HG03342 (cell line): Measurements from ENCODE around the gene HOXB7.

Experiments
- ATAC-seq: cut with Tn5 transposase; IDR thresholded peaks from one replicate; pipeline ENCODE4 v1.9.1; 2021; ENCODE audit warnings: mild to moderate bottlenecking, moderate library complexity; ENCODE audit not compliant: unreplicated experiment

Gene HOXB7

DNA sequence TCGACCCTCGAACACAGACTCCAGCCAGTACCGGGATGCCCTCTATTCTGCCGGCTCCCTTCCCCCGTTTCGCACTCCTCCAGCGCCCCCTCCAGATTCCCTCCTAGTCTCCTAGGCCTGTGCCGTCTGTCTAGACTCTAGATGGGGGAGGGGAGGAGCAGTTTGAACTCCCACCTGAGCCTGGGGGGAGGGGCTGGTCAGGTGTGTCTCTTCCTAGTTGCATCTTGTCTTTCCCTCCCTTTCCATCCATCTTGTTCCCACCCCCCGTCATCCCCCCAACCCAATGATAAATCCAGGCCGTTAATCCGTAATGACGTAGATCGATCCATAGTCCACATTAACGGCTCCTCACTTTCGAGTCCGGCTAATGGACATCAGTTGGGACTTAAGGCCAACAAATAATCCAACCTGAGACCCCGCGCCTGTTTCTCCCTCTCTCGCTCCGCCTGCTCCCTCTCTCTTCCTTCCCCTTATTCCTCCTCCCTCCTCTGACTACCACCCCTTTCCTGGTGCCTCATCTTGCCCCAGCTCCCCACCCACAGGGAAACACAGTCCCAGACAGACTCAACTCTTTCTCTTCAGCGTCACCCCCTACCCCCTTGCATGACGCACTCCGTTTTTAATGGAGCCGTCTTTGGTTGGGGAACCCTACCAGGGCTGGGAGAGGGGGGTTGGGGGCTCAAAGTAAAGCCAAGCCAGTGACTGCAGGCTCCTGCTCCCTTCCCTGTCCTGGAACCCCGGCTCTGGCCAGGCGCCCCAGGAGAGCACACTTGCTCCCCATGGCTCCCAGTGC lies 13.9 kb downstream of the HOXB7 start:
- no peak for ATAC-seq

DNA sequence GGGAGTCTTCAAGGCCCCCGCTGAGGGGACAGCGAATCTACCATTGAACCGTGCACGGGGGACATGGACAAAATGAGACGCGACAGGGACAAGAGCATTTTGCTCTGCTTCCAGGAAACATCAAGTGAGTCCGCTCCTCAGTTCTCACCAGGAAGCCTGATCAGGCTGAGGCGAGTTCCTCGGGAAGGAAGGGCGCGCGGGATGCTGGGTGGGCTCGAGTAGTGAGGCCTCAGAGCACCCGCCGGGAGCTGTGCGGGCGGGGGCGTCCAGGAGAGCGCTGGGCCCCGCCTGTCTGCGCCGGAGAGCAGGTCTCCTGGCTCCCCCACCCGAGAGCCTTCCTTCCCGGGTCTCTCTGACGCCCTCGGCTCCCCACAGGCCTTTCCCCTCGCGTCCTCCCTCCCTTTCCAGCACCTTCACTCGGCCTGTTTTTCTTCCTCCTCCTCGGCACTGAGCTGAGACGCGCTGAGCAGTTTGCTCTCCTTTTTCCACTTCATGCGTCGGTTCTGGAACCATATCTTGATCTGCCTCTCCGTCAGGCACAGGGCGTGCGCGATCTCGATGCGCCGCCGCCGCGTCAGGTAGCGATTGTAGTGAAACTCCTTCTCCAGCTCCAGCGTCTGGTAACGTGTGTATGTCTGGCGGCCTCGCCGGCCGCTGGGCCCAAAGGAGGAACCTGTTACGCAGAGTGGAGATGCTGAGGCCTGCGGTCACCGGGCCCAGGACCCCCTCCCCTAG lies 14.7 kb downstream of the HOXB7 start:
- ATAC-seq = no peak

DNA sequence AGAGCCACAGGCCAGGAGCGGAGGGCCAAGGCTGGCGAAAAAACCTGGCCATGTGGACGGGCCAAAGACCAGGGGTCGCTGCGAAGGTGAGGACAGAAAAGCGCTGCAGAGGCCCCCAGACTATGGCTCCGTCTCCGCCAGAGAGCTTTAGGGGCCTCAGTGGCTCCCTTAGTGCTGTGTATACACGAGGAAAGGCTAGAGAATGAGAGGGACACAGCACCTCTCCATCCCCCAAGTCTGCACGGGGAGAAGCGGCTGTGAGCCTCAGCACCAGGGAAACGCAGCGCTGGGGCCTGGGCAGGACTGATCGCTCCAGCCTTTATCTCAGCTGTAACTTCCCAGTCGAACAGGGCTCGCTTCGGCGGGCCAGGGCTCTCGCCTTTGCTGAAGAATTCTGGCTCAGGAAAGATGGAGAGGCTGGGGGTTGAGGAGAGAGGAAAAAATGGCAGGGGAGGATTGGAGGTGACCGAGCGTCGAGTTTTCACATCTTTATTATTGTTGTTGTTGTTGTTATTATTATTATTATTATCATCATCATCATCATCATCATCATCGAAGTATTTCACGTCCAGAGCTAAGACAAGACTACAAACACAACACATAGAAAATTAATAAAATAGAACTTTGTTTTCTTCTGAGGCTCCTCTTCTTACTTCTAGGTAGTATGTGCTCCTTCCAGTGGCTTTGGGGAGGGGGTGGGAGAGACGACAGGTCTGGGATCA lies 15.4 kb downstream of the HOXB7 start:
- ATAC-seq = no peak

DNA sequence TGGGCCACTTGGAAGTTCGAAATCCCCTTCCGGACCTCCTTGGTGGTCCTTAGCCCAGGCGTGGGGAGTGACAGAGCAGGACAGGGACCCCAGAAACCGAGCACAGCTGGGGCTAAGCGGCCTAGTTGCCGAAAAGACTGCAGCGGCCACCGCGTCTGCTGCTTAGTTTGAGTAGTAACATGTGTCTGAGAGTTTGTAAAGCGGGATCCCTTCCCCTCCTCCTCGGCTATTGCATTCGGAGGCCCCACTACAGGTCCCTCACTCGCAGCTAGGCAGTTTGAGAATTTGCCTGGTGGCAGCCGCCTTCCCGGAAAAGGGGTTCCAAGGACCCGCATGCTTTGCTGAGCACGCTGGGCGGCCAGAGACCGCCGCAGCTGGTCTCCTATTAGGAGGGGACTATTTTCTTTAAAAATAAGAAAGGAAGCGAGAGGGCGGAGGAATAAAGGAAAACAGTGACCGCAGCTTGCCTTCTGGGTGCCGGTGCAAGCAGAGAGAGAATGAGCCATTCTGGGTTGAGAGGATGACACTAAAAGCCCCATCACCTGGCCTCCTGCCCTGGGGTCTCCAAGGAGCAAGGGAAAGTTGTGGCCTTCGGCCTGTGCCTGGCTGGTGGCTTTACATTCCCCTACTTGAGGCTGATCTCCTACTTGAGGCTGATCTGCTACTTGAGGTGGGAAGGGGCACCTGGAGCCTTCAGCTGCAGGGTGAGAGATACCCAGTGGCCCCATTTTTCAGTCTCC lies 16.1 kb downstream of the HOXB7 start:
- no peak for ATAC-seq

DNA sequence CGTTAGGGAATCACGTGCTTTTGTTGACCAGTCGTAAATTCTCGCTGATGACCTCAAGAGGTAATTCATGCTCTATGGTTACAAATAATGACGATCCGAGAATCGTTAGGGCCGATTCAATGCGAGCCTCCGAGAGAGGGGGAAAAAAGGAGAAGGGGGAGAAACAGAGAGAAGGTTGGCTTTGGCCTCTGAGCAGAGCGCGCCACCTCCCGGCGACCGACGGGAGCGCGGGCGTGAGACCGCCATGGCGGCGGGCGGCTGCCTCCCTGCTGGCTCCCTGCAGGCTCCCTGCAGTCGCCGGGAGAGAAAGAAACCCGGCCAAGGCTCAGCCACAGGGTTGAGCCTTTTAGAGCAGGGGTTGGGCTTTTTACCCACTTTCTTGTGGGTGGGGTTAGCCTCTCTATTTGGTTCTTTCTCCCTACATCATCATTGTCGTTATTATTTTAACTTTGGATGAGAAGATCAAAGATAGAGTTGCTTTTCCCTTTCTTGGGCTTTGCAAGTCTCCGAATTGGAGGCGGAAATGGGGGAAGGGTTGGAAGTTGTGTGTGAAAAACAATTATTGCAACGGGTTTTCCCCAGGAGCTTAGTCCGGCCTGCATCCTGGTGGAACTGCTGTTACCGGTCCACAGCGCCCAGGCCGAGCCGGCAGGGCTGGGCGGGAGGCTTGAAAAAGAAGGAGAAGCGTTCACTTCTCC lies 16.8 kb downstream of the HOXB7 start:
- ATAC-seq = no peak

DNA sequence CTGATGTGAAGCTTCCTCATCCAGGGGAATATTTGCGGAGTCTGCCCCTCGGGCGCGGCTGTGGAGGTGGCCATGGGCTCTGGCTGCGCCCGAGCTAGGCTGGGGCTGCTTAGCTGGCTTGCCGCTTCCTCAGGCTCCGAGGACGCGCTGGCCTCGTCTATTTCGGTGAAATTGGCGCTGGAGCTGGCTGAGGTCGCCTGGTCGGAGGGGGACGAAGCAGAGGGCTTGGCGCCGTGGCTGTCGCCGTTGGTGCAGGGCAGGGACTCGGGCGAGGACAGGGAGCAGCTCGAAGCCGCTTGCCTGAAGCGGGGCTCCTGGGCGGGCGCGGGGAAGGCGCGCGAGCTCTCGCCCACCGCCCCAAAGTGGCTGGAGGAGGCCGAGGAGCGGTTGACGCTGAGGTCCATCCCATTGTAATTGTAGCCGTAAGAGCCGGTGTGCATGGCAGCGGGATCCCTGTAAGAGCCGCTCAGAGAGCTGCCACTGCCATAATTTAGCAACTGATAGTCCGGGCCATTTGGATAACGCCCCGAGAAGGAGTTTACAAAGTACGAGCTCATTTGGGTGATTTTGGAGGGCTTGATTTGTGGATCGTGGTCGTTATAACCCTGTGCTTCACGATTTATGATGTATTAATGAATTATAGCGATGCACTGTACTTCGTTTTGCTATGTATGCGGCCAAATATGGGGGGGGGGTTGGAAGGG lies 17.5 kb downstream of the HOXB7 start, which contains the start of gene HOXB5:
Gene HOXB5, minus strand, starts transcription at position 654 of the 704 bp plus-strand sequence. Its CDS starts 97 bp downstream, at position 557.
- no peak for ATAC-seq

DNA sequence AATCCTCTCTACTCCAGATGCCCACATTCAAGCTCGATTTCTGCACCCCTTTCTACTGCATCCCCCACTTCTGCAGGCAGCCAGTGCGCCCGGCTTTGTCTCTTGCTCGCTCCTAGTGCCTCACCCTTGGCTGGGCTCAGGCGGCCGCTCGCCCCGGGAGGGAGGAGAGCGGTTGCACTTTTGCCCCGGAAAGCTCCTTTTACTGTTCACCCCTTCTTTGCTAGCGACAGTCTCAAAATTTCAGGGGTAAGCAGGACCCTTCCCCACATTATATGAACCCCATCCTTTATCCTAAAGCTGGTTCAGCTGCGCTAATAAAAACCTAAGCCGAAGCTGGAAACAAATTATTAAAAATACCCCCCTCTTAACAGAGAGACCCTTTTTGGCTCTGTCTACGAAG lies 18.2 kb downstream of the HOXB7 start:
- ATAC-seq = no peak

DNA sequence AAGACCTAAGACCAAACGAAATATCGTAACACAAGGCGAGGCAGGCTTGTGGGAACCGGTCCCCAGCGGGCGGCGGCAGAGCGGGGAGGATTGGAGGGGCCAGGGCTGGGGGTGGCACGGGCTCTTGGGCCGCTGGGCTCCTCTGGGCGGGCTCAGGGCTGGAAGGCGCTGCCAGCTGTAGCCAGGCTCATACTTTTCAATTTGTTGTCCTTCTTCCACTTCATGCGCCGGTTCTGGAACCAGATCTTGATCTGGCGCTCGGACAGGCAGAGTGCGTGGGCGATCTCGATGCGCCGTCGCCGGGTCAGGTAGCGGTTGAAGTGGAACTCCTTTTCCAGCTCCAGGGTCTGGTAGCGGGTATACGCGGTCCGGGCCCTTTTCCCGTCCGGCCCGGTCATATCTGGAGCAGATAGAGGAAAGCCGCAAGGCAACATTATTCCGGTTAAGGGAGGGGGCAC lies 18.7 kb downstream of the HOXB7 start:
- ATAC-seq = no peak

DNA sequence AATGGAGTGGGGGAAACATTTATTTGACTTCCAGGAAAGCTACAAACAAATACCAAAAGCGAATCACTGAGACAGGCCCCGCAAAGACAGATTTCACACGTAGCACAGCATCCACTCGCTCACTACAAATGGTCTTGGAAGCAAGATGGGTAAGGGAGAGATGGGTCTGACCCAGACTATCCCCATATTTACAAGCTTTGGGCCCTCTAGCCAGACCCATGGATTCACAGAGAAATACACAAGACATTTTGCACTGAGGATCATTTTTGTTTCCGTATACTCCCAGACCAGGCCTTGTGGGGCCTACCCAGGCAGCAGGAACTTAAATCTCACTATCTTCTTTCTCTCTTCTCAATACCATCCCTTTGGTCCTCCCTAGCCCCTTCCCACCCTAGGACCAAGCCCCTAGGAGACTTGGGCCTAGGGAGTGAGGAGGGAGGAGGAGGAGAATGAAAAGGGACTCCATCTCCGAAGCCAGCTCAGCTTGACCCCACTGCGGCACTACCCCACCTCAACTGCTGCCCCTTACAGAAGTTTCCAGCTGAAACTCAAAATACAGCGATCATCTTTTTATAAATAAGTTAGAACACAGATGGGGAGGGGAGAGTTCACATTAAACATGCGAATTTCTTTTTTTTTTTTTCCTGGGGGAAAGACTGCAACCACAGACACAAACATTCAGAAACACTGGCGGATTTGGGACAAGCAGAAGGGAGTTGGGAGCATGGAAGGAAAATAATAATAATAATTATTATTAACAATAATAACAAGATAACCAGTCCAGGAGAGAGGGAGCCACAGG lies 19.4 kb downstream of the HOXB7 start:
- ATAC-seq = no peak

DNA sequence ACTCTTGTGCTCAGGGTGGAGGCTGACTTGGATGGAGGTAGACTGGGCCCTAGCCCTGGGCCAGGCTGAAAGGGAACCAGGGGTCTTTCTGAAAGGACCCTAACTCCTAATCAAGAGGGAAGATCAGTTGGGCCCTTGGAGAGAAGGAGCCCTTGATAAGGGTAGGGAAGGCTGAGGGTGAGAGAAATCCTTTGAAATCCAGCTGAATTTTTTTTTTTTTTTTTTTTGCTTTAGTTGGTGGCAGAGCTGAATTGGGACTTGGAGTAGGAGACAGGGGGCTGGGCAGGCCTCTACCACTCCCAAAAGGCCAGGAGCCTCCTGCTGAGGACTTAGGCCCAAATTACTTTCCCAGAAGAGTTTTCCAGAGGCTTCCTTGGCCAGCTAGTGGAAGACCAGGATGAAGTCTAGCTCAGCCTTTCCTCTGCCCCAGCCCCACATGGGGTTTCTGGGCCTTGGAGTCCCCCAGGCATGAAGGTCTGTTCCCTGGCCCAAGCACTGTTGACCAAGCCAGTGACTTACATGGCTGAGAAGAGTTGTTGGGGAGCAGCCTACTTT lies 20.1 kb downstream of the HOXB7 start:
- ATAC-seq = no peak

DNA sequence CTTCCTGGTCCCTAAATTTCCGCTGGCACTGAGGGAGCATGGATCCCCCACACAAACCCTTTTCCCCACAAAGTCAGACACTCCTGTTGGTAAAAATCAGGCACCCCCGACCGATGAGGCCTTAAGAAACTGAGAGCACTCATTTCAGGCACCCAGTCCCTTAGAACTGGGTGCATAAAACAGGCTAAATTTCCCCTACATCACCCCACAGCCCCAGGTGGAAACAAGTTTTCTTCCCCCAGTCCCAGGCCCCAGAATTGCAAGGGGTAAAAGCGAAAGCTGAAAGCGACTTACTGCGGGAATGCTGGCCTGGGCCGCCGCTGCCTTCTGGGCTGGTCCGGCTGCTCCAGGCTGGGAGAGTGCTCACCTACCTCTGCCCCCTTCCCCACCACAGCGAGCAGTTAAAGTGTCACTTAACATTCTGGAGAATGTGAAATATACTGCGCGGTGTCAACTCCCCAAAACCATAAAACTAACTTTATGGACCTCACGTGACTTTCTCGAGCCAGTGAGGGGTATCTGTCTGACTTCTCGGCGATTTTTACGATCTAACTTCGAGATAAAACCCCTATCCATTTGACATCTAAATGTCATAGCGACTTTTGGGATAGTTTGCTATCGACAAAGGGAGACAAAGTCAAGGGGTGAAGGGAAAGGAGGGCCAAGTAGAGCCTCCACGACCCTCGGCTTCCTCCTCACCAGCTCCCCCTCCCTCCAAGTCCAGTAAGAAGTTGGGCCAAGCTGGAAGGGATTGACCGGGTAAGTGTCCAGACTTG lies 20.8 kb downstream of the HOXB7 start, which contains the start of gene HOXB3:
Gene HOXB3, minus strand, starts transcription at position 411 of the 776 bp plus-strand sequence. CDS start 37,767 bp downstream, outside the sequence.
- ATAC-seq = no peak

DNA sequence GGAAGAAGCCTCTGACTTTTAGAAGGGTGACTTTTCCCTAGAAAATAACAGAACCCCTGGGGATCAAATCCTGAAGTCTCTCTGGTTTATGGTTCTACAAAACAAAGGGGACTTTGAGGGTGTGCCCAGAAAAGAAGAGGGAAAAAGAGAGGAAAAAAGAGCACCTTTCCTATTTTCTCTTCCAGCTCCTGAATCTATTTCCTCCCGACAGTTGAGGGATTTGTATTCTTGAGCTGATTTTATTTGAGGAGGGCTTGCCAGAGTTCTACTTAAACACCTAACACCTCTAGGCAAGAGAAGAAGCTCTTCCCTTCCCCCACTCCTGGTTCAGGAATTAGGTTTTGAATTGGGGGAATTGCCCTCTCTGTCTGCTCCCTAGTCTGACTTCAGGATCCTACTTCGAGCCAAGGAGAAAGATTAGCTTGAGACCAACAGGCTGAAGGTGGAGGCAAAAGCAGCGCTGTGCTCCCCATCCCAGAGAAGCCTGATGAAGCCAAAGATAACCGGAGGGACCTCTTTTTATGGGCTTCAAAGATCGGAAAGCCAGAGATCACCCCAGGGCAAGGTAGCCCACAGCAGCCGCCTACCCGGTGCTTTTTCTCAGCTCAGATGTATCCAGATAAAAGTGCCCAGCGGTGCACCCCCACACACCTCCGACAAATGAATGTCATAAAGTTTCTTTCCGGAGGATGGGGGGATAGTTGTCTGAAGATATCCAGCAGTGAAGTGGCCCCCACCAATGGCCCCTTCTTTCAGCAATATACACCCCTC lies 21.6 kb downstream of the HOXB7 start:
- ATAC-seq = no peak

DNA sequence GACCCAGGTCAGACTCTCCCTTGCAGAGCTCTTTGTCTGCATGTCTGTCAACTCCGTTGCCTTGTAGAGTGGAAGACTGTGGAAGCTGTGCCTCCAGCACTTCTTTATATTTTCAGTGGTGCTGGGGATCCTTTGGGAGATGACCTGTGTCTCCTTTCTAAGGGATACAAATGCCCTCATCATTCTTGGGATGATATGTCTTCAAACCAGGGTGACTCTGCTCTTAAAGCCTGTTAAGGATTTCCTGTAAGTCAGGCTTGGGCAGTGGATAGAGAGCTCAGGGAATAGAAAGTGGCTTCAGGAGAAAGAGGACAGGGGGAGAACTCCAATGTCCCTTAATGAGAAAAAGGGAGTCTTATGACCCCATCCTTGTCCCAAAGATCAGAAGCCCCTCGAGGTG lies 22.3 kb downstream of the HOXB7 start:
- ATAC-seq = no peak

DNA sequence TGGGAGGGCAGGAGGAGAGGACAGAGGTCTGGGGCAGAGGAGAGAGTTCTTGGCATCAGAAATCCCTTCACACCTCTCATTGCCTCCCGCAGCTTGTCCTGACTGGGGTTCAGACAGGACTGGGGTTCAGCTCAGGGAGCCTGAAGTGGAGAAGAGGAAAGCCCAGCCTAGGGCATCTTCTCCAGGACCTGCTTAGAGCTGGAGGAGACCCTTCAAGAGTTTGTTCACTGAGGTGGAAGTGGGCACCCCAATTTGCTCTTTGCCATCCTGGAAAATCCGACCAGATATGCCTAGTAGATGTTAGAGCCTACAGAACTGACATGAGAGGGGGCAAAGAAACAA lies 22.8 kb downstream of the HOXB7 start:
- ATAC-seq = no peak

DNA sequence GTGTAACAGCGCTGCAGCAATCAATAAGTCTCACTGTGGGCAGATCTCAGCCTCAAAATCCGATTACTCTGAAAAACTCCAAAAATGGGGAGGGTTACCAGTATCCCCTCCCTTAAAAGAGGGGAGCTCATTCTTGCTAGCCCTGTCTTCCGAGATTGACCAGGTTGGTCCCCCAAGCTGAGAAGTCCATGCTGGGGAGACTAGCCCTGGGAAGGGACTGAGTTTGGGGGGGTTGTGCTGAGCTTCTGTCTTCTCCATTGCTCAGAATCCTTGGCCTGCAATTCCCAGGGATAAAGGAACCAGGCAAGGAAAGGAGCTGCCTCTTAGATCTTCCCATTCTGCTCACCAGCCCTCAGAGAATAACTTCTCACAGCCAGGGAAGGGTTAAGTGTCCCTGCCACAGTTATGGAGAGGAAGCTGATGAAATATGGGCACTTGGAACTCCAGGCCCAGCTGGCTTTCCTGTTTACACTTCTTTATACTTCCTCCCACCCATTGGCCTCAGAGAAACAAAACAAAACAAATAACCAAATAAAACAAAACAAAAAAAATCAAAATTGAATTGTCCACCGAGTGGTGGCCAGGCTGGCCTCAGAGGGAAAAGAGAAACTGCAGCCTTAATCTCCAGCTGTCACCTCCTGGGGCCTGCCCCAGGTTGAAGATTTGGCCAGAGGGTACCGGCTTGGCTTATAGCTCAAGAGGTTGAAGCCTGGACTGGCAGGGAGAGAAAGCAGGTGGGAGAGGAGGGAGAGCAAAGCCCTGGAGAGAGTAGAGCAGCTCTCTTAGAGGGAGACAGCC lies 23.3 kb downstream of the HOXB7 start:
- no peak for ATAC-seq
